GM18505 (cell line): ENCODE results near the gene TP63.

ENCODE experiments used
- ATAC-seq: cut with Tn5 transposase; IDR thresholded peaks from one replicate; pipeline ENCODE4 v1.9.1; 2021; ENCODE audit not compliant: unreplicated experiment
- POLR2A ChIP-seq: IDR thresholded peaks from 4 replicates; pipeline ENCODE4 v1.6.1; 2011; ENCODE audit warnings: borderline replicate concordance; ENCODE audit not compliant: insufficient read depth, insufficient read length; ENCODE audit errors: extremely low read depth

TP63 gene

GRCh38 chr3:189841473-189842205 is 210.4 kb downstream of the TP63 start:
- no peak for ATAC-seq
- no peak for TF ChIP-seq POLR2A

GRCh38 chr3:189842681-189843602 is 211.8 kb downstream of the TP63 start:
- no peak for ATAC-seq

GRCh38 chr3:189845069-189845468 is 213.9 kb downstream of the TP63 start:
- TF ChIP-seq POLR2A = no peak
- no peak for ATAC-seq

More at GRCh38 chr3:189842681-189843602, 211.8 kb downstream of the TP63 start:
- no peak for TF ChIP-seq POLR2A

- TF ChIP-seq POLR2A = no peak
- no peak for ATAC-seq
These were observed 217.3 kb downstream of the TP63 start for GRCh38 chr3:189848395-189849040.

GRCh38 chr3:189849262-189849661 is 218.1 kb downstream of the TP63 start:
- no peak for ATAC-seq
- no peak for TF ChIP-seq POLR2A

- ATAC-seq = no peak
- no peak for TF ChIP-seq POLR2A
These were observed 220.5 kb downstream of the TP63 start for GRCh38 chr3:189851682-189852081.

- ATAC-seq = no peak
- no peak for TF ChIP-seq POLR2A
These were observed 222.7 kb downstream of the TP63 start for GRCh38 chr3:189853906-189854305.

- no peak for ATAC-seq
These were observed 229.1 kb downstream of the TP63 start for GRCh38 chr3:189860296-189860695.

GRCh38 chr3:189862385-189862998 is 231.3 kb downstream of the TP63 start:
- no peak for TF ChIP-seq POLR2A
- no peak for ATAC-seq

More at GRCh38 chr3:189860296-189860695, 229.1 kb downstream of the TP63 start:
- TF ChIP-seq POLR2A = no peak

GRCh38 chr3:189863031-189863430 is 231.8 kb downstream of the TP63 start:
- TF ChIP-seq POLR2A = no peak
- no peak for ATAC-seq

GRCh38 chr3:189868061-189868460 is 236.9 kb downstream of the TP63 start:
- no peak for ATAC-seq
- no peak for TF ChIP-seq POLR2A

GRCh38 chr3:189869165-189869564 is 238.0 kb downstream of the TP63 start:
- no peak for ATAC-seq
- TF ChIP-seq POLR2A = no peak

- no peak for TF ChIP-seq POLR2A
- no peak for ATAC-seq
These were observed 240.2 kb downstream of the TP63 start for GRCh38 chr3:189871418-189871817.

GRCh38 chr3:189883113-189883753 is 252.0 kb downstream of the TP63 start:
- TF ChIP-seq POLR2A = no peak

More at GRCh38 chr3:189883113-189883753, 252.0 kb downstream of the TP63 start:
- no peak for ATAC-seq
